Fibroblast of skin of abdomen (primary cell): ENCODE measurements around the gene SLAMF7.
"Not testable (repeated sequence)": the region's sequence is repeated elsewhere in the genome, so short reads cannot be mapped to it uniquely, and the experiment has no call there.

ENCODE experiments used
- DNase-seq: peaks from one replicate; pipeline ENCODE4 v3.0.0-alpha.2; 2013

The SLAMF7 gene

DNA sequence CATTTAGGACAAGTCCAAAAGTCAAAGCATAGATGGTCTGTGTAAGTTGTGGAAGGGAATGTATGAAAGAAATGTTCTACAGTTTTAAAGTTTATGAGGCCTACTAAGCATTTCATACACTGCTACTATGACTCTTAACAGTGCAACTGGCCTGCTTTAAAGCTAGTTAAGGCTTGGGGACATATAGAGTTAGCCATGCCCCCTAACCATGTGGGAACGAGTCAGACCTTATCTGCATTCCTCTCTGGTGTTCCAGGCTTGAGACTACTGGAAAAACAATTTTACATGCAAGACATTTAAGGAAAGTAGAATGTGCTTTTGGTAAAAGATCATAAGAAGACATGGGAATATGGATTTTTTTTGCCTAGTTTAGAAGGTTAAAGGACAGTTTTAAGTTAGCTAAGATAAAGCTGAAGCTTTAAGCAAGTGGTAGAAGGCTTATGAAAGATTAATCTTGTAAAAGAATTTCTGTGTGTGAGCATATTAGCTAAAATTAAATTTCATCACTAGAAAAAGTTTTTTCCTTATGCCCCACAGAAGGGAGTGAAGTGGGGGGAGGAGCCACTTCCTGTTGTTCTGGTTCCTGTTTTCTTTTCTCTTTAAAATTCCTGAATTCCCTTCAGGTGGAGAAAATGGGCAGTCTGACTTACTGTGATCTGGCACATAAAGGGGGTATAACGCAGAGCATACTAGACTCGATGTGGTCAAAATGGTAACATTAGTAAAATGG is 18.5 kb upstream of the SLAMF7 start:
- peak; percentile 3 for DNase-seq

DNA sequence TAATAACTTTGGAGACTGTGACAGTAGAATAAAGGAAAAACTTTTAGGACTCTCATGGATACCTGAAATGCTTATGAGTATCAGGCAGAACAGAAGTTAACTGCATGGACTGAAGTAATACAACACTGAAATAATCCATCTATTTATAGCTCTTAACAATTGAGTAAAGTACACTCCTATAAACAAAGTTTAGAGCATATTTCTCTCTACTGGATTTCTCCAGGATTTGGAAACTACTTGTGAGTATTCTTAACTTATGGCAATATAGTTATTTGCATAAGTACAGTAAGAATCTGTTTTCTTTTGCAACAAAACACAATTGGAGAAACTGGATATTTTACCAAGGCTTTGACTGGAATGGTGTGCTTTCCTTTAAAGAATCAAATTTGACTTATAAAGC is 17.6 kb upstream of the SLAMF7 start:
- DNase-seq, result no peak

DNA sequence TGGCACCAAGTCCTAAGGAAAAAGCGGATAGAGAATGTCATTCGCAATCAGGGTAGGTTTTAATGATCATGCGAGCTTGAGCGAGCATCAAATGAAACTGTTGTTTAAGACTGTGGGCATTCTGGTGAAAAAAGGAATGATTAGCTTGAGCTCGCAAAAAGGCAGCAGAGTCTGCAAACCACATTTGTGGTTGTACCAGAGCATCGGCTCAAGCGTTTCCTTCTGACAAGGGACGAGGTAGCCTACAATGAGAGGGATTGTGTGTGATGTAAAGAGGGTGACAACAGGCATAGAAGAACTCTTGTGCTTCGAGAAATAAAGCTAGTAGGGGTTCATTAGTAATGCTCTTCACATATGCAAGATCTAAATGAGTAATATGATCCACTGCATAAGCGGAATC is 16.3 kb upstream of the SLAMF7 start:
- DNase-seq, result no peak

DNA sequence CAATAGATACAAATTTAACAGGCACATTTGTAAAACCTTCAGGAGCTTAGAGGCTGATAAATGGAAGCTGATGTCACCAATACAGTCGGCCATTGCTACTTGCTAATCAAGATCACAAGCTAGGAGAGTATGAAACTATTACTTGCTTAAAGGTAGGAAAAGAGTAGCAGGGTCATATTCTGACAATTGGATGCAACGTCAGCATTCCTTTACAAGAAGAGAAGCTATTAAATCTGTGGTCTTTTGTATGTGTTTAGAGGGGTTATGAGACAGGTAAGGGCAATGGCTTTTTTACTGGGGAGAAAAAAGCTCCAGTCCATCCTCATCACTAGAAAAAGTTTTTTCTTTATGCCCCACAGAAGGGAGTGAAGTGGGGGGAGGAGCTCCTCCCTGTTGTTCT is 15.7 kb upstream of the SLAMF7 start:
- no peak for DNase-seq

DNA sequence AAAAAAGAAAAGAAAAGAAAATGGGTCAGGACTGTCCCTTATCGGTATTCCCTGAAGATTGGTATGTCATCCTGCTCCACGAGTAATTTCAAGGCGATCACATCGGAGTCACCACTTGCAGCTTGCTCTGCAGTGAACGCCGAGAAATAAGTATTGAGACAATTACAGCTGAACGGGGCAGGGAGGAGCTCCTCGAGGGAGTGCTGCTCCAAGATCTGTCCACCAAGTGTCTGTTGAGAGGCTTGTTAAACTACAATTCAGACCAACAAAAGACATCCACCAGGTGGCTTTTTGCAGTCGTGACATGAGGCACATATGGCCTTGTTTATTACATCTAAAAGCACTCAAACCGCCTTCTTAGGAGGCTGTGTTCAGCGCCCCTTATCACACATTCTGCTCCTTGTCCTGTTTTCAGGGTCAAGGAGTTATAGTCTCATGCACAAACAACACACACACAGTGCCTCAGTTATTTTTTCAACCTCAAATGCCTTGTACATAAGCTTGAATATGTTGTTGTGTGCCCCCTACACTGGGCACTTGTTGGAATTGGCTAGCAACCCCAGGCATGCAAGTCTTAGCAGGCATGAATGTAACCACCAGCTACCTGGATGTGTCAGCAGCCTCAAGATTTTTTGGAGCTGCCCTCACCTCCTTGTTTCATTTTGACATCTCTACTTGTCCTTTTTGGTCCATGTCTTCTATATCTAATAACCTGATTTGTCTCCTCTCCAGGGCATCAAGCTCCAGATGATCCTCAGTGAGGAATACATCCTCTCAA is 14.4 kb upstream of the SLAMF7 start:
- no peak for DNase-seq

DNA sequence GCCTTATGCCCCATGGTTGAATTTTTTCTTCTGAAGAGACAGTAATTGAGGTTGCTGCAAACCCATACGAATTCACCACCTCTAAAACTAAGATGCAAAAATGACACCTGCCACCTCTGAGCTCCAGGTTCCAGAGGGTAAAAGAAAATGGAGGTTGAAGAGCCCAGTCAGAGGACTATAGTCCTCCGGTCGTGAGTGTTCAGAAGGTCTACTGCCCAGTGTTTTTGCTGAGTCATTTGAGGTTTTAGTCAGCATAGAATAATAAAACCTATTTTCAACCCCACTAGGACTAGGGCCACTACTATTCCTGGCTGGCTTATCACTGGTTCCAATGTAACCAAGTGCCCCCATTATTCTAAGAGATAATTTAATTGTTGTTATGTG is 12.9 kb upstream of the SLAMF7 start:
- DNase-seq, result no peak

DNA sequence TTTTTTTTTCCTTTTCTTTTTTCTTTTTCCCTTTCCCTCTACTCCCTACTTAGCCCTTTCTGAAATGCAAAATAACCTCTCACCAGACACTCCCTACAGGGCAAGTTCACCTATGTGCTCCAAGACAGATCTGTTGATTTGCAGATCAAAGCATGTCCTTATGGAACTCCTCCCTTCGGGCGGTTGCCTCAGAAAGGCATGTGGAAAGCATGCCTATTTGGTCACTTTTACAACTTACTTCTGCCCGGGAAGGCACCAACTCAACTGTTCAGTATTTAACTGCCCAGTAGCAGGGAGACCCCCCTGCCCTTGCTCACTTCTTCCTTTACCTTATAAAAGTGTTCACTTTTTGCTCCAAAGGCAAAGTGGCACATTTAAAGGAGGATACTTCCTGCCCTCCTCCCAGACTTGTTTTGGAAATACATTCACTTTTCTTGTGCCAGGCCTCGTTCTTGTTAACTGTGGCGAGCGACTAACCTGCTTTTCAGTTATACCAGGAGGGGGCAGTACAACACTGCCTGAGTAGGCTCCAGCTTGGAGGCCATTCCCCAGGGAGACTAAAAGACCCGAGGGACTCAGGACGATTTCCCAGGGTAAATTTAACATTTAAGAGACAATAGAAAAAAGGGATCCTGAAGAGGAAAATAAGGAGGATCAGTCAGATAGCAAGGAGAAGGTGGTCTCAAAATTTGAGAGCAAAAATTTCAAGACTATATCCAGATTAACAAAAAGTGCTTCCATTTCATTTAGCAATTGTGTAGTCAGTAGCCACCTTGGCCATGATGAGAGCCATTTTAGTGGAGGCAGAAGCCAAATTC is 12.3 kb upstream of the SLAMF7 start:
- peak; percentile 38 for DNase-seq

DNA sequence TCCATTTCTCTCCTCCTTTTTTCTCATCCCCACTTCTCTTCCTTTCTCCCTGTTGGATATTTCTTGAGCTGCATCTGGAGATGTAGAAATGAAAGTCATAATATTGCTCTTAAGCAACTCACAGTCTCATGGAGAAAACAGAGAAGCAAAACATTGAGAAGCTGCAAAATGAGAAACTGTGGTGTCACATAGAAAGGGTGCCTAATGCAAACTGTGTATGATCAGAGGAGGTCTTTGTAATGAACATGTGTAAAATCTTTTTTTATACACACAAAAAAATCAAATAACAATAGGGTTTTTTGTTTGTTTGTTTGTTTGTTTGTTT is 11.8 kb upstream of the SLAMF7 start:
- DNase-seq, result no peak

DNA sequence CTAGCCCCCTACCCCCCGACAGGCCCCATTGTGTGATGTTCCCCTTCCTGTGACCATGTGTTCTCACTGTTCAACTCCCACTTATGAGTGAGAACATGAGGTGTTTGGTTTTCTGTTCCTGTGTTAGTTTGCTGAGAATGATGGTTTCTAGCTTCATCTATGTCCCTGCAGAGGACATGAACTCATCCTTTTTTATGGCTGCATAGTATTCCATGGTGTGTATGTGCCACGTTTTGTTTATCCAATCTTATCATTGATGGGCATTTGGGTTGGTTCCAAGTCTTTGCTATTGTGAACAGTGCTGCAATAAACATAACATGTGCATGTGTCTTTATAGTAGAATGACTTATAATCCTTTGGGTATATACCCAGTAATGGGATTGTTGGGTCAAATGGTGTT is 7.5 kb upstream of the SLAMF7 start:
- DNase-seq, result not testable (repeated sequence)

DNA sequence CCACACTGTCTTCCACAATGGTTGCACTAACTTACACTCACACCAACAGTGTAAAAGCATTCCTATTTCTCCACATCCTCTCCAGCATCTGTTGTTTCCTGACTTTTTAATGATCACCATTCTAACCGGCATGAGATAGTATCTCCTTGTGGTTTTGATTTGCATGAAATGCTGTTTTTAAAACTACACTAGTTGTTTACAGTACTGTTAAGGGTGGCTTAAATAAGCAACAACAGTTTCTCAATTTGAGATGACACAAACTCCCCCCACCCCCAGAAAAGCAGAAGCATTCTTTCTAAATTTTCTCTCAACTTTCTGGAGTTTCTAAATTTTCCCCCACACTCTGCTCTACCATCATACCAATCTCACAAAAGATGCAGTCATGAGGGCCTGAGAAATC is 7.1 kb upstream of the SLAMF7 start:
- DNase-seq, result no peak

DNA sequence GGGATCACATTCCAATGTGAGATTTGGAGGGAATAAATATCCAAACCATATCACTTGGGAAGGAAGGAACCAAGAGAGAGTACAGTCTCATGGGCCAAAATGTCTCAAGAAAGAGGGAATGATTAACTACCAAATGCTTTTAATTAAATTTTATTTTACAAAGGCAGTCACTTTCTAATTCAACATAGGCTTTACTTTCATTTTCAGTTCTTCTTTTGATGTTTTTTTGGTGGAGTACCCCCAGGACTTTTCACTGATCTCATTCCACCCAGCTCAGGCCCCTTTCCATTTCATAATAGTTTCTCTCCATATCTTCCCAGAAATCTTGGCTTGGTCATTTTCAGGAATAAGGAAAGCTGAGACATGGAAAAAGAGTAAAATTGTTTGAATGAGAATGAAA is 5.1 kb upstream of the SLAMF7 start:
- DNase-seq, result no peak

DNA sequence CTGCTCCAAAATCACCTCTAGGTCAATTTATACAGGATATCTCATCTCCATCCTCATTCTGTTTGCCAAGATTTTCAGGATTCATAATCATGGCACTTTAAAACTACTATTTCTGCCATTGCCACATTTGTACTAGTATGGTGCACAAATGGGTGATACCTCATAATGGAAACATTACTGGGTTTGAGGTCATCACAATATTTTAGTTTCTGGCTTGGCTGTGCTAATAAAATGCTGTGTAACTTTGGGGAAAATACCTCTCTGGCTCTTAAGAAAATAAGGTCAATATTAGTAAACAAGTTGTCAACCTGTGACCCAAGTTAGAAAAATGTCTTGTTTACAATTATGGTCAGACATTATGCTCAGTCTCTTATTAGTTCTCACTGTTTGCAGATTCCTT is 4.7 kb upstream of the SLAMF7 start:
- no peak for DNase-seq

DNA sequence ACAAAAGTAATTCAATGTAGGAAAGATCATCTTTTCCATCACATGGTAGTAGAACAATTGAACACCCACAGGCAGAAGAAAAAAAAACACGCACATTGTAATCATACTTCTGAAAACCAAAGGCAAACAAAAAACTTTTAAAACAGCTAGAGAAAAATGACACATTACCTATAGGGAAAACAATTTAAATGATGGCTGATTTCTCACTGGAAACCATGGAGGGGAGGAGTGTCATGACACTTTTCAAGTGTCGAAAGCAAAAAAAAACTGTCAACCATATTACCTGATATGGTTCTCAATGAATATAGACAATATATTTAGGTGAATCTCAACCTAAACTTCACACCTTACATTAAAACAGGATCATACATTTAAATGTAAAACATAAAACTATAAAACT is 776 bp upstream of the SLAMF7 start:
- no peak for DNase-seq

DNA sequence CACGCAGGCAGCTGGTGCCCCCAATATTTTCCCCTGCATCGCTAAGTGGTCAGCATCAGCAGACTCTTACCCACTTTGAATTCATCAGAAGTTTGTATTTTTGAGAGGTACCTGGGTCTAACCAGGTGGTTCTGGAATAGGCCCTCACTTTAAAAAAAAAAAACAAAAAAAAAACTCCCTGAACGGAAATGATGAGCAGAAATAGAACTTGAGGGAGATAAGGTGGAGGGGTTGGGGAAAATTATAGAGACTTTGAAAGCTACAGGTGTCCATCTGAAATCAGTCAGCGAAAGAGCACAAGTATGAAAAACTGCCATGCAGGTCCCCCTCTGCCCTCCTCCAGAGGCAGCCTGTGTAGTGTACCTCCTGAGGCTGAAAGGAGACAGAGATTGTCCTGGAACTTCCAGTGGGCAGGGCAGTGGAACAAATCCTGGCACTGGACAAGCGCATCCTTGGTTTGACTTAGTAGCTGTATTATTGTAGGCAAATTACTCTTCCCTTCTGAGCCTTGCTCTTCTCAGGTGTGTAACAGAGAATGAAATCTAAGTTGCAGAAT is 1.2 kb downstream of the SLAMF7 start:
- no peak for DNase-seq

DNA sequence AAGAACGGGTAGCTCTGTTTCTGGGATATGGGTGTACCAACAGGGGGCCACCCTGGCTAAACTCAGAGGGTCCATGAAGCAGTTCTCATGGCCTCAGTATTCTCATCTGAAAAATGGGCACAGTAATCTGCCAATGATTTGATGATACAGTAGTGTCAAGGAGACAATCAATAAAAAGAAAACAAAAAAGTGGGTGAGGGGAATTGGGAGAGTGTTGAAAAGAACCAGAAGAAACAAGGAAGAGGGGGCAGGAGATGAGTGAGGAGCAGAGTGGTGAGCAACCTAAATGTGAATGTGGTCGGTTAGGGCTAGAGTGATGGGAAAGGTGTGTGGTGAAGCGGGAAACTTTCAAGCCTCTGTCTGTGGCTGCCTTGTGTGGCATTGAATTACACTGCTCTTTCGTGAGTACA is 2.0 kb downstream of the SLAMF7 start:
- no peak for DNase-seq

DNA sequence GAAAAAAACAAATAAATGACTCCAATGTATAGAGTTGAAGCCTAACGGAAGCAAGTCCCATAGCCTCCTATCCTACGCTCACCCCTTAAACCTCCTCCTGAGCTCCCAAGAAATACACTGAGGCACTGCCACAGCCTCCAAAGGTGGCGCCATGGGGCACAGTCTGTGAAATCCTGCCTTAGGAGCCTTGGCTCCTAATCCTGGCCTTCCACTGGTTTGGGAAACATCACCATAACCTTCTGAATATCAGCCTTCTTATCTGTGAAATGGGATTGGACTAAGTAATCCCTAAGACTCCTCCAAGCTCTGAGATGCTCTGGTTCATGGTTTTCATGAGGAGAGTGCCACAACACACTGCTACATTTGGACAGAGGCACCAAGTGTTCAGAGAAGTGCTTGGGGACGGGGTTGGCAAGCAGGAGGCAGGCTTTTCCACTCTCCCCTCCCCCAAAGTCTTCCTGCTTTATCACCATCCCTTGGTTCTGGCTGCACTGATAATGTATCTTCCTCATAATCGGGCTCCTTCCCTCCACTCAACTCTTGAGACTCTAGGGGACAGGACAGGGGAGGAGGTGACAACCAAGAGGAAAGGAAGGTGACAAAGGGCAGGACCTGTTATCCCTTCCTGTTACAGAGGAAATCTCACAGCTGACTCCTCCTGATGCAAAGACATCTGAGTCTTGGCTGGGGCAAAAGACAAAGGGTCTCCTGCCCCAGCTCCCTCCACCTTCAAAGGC is 2.7 kb downstream of the SLAMF7 start:
- DNase-seq, result no peak

DNA sequence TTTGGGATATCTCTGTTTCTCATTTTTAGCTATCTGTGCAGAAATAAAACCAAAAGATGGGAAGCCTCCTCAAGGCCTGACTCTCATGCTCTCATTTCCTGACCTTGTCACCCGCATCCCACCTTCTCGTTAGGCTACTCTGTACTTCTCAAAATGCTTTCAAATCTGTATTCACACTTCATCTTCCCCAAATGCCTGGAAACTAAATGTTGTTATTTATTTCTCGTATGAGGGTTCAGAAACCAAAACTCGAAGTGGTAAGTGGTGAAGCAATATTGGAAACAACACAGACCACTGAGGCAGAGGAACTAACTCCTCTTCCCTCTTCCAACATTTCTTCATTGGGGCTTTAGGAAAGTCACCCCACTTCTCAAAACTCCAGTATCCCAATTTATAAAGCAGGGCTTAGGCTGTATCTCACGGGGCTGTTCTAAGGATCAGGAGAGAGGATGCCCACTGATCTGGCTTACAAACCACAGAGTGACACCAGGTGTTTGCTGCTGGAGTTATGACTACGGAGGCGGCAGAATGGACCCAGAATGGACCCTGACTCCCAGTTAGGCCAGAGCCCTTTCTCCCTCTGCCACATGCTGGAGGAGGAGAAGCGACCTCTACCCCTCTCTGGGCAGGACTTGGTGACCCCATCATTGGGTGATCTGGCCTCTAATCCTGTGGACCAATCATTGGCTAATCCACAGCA is 3.5 kb downstream of the SLAMF7 start:
- no peak for DNase-seq

DNA sequence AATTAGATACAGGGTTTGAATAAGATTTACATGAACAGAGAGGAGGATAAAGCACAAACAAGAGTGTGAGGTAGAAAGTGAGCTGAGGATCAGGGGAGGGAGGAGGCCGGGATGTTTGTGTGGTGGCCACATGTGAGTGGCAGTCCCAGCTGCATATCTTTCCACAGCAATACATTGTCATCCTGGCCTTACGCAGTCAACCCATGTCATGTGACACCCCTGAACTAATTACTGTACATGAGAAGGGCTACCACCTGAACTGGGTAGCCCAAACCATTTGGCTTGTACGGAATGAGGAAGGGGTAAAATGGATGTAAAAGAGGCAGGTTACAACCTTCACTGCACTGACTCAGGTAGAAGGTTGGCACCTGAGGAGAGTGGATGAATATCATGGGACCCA is 4.2 kb downstream of the SLAMF7 start:
- DNase-seq, result no peak

DNA sequence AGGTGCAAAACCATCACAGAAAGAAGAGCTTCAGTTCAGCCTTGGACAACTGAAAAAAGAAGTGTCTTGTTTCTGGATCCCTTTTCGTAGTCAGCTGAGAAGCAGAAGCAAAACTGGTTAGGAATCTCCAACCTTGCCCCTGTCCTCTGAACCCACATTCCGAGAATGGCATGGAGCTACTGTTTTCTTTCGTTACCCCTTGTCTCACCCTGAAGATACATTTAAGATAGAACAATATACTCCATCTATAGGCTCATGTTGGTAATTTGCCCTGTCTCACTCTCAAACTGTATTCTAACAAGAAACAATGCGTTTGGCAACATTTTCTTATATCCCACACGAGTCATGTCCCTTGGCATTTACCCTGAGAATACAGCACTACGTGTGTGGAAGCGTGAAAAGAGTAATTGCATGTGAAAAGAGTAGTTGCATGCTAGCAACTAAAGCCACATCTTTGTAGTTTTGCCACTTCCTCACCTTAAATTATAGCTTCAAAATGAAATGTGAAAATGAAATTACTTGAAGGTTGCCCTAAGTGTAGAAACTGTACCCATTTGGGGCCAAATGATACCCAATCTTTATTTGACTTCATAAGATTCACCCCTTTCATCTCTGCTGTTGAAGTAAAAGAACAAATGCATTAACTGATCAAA is 5.3 kb downstream of the SLAMF7 start:
- DNase-seq, result no peak

DNA sequence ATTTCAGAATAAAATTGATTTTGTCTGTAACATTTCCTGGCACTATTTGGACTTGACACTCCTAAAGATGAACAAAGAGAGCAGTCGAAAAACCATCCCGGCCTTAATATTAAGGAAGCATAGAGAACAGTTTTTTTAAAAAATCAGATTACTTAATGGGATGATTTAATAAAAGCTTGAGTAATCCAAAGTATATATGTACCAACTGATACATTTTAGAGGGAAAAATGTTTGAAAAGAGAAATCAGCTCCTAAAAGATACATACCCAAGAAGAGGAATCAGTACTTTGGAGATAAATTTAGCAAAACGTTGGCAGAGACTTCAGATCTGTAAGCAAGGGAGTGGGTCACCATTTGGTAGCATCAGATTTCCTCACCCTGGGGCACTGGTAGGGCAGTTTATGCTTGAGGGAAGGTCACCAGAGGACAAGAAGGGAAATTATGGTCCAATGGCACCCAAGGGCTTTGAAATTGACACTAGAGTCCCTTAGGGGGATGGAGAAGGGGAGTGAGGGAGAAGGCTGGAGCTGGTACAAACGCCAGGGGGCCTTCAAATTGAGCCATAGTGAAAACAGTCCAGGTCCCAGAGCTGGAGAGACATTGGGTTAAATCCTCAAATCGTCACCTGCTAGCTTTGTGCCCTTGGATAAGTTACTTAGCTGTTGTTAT is 5.9 kb downstream of the SLAMF7 start:
- DNase-seq, result no peak

DNA sequence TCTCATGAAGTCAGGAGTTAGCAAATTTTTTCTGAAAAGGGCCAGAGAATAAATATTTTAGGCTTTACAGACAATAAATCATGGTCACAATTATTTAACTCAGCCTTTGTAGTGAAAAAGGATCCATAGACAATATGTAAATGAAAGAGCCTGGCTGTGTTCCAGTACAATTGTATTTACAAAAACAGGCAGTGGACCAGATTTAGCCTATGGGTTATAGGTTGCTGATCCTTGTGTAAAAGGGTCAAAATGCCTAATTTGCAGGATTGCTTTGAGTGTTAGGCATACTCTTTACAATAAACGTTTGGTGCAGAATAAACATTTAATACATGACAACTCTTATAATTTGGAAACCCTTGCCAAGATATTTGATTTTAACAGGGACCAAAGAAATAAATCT is 6.5 kb downstream of the SLAMF7 start:
- no peak for DNase-seq
